22Rv1 (cell line): ENCODE data around the gene PRKD1.

Source experiments
- CTCF ChIP-seq: fragments of 450-650 bp; IDR thresholded peaks from 2 replicates; pipeline ENCODE4 v1.5.1; 2017; ENCODE audit warnings: mild to moderate bottlenecking
- ZFX ChIP-seq: fragments of 450-650 bp; IDR thresholded peaks from 2 replicates; pipeline ENCODE4 v1.6.1; 2017; ENCODE audit warnings: antibody characterized with exemption, borderline replicate concordance

- no peak for TF ChIP-seq CTCF
- no peak for TF ChIP-seq ZFX
Measured at GRCh38 chr14:29803045-29803444, 124.6 kb downstream of the PRKD1 start.
